ENCODE results near the gene CDKAL1.
"Not testable (repeated sequence)": the region's sequence is repeated elsewhere in the genome, so short reads cannot be mapped to it uniquely, and the experiment has no call there.

The CDKAL1 gene

GRCh38 chr6:21074484-21074883, 540.2 kb downstream of the CDKAL1 start:
- no peak for DNase-seq (ENCODE audit: low read depth)

GRCh38 chr6:21075986-21076385, 541.7 kb downstream of the CDKAL1 start:
- DNase-seq (ENCODE audit: low read depth), result no peak

- DNase-seq (ENCODE audit: low read depth), result no peak
Measured at GRCh38 chr6:21078497-21078896, 544.2 kb downstream of the CDKAL1 start.

GRCh38 chr6:21079468-21080048, 545.3 kb downstream of the CDKAL1 start:
- no peak for DNase-seq (ENCODE audit: low read depth)

GRCh38 chr6:21080221-21080620, 546.0 kb downstream of the CDKAL1 start:
- DNase-seq (ENCODE audit: low read depth), result no peak

GRCh38 chr6:21082091-21082490, 547.8 kb downstream of the CDKAL1 start:
- no peak for DNase-seq (ENCODE audit: low read depth)

- no peak for DNase-seq (ENCODE audit: low read depth)
Measured at GRCh38 chr6:21083708-21084107, 549.5 kb downstream of the CDKAL1 start.

- no peak for DNase-seq (ENCODE audit: low read depth)
Measured at GRCh38 chr6:21084656-21085055, 550.4 kb downstream of the CDKAL1 start.

GRCh38 chr6:21085211-21085610, 551.0 kb downstream of the CDKAL1 start:
- no peak for DNase-seq (ENCODE audit: low read depth)

- no peak for DNase-seq (ENCODE audit: low read depth)
Measured at GRCh38 chr6:21085643-21086042, 551.4 kb downstream of the CDKAL1 start.

GRCh38 chr6:21087188-21087587, 552.9 kb downstream of the CDKAL1 start:
- no peak for DNase-seq (ENCODE audit: low read depth)

- no peak for DNase-seq (ENCODE audit: low read depth)
Measured at GRCh38 chr6:21091411-21091810, 557.2 kb downstream of the CDKAL1 start.

- DNase-seq (ENCODE audit: low read depth), result not testable (repeated sequence)
Measured at GRCh38 chr6:21092231-21092772, 558.0 kb downstream of the CDKAL1 start.

- DNase-seq (ENCODE audit: low read depth), result no peak
Measured at GRCh38 chr6:21095462-21095861, 561.2 kb downstream of the CDKAL1 start.

- no peak for DNase-seq (ENCODE audit: low read depth)
Measured at GRCh38 chr6:21098134-21098533, 563.9 kb downstream of the CDKAL1 start.

- DNase-seq (ENCODE audit: low read depth), result no peak
Measured at GRCh38 chr6:21098744-21099143, 564.5 kb downstream of the CDKAL1 start.

- DNase-seq (ENCODE audit: low read depth), result no peak
Measured at GRCh38 chr6:21099338-21100314, 565.4 kb downstream of the CDKAL1 start.

- DNase-seq (ENCODE audit: low read depth), result no peak
Measured at GRCh38 chr6:21100991-21101390, 566.7 kb downstream of the CDKAL1 start.

- no peak for DNase-seq (ENCODE audit: low read depth)
Measured at GRCh38 chr6:21101694-21102093, 567.4 kb downstream of the CDKAL1 start.

- DNase-seq (ENCODE audit: low read depth), result no peak
Measured at GRCh38 chr6:21102201-21102600, 567.9 kb downstream of the CDKAL1 start.

GRCh38 chr6:21102624-21103023, 568.4 kb downstream of the CDKAL1 start:
- no peak for DNase-seq (ENCODE audit: low read depth)

- no peak for DNase-seq (ENCODE audit: low read depth)
Measured at GRCh38 chr6:21103626-21104224, 569.5 kb downstream of the CDKAL1 start.

- DNase-seq (ENCODE audit: low read depth), result no peak
Measured at GRCh38 chr6:21104288-21104687, 570.0 kb downstream of the CDKAL1 start.
